Natural killer cell (primary cell): Measurements from ENCODE around the gene MYO1E. TPM values are rescaled to one million over a fixed set of nuclear protein-coding genes. Genes with fewer than 3 reads are reported as not detected.

Source experiments
- ATAC-seq, 3 donors: fragments of 150-1000 bp in 2 of 3; fragments of 200-7000 bp in 1 of 3; cut with Tn5 transposase; 1 replicate in 1 of 3; 2 replicates in 2 of 3; pipeline ENCODE4 v1.10.0; 2021; ENCODE audit warnings: mild to moderate bottlenecking in 2 of 3, moderate library complexity in 2 of 3
- DNase-seq, 2 donors: peaks; one replicate each; pipeline versions ENCODE4 v3.0.0 to v3.0.0-alpha.2; 2013 to 2021; ENCODE audit warnings: mixed read lengths in 1 of 2
- H3K27ac ChIP-seq: one replicate; pipeline ENCODE4 v1.5.1; 2013; ENCODE audit warnings: mild to moderate bottlenecking, low read length
- H3K27me3 ChIP-seq: one replicate; pipeline ENCODE4 v1.6.1; 2013; ENCODE audit warnings: low read length; ENCODE audit not compliant: control insufficient read depth, insufficient read depth
- H3K36me3 ChIP-seq: one replicate; pipeline ENCODE4 v1.6.1; 2013; ENCODE audit warnings: low read length; ENCODE audit not compliant: control insufficient read depth, insufficient read depth
- H3K4me1 ChIP-seq: one replicate; pipeline ENCODE4 v1.6.1; 2013; ENCODE audit warnings: low read length; ENCODE audit not compliant: control insufficient read depth, insufficient read depth
- H3K4me3 ChIP-seq: one replicate; pipeline ENCODE4 v1.5.1; 2013; ENCODE audit warnings: low read length
- H3K9me3 ChIP-seq: one replicate; pipeline ENCODE4 v1.6.1; 2013; ENCODE audit warnings: low read length; ENCODE audit not compliant: control insufficient read depth, insufficient read depth
- H3K27ac Mint-ChIP-seq, 2 donors: one replicate each; pipeline ENCODE4 v1.8.0; 2022; ENCODE audit warnings: mild to moderate bottlenecking in 2 of 2, mixed read lengths in 2 of 2, moderate library complexity in 1 of 2
- H3K27me3 Mint-ChIP-seq, 2 donors: one replicate each; pipeline ENCODE4 v1.8.0; 2022; ENCODE audit warnings: low read depth in 2 of 2, mixed read lengths in 2 of 2
- H3K36me3 Mint-ChIP-seq: one replicate; pipeline ENCODE4 v1.8.0; 2022; ENCODE audit warnings: mixed read lengths
- H3K4me1 Mint-ChIP-seq, 2 donors: one replicate each; pipeline ENCODE4 v1.8.0; 2022; ENCODE audit warnings: mixed read lengths in 2 of 2
- H3K4me3 Mint-ChIP-seq: one replicate; pipeline ENCODE4 v1.8.0; 2022; ENCODE audit warnings: mild to moderate bottlenecking, moderate library complexity, mixed read lengths
- H3K9me3 Mint-ChIP-seq, 2 donors: one replicate each; pipeline ENCODE4 v1.8.0; 2022; ENCODE audit warnings: mixed read lengths in 2 of 2
- CTCF ChIP-seq: fragments of 200-600 bp; IDR thresholded peaks from one replicate; pipeline ENCODE4 v1.8.0; 2022; ENCODE audit warnings: antibody characterized with exemption
- WGBS: methylation state at CpG from one replicate; pipeline ENCODE4 v1.1.7; 2013; ENCODE audit warnings: missing lambda C conversion rate; ENCODE audit not compliant: insufficient coverage; 5-methylcytosine and 5-hydroxymethylcytosine counted together
- intact Hi-C: fragments of 100-400 bp; cut with micrococcal nuclease; formaldehyde crosslinking; loops from one replicate; pipeline ENCODE4 v1.14.2; 2022
- total RNA-seq, 4 donors: library from RNA; stranded (reverse); fragments of 120-200 nt in 1 of 4; gene quantifications; one replicate each; pipeline versions ENCODE4 v1.2.3 to v1.2.4, GENCODE V29; 2013 to 2022

Gene MYO1E
- total RNA-seq, 3 donors from 2014 or later (not counting 1 experiment from before 2014, with no cell fraction given) = 16.1 to 39.4 (median 22.7) TPM

- Mint-ChIP-seq H3K36me3 (no peaks in the 10 kb centered on the region), H3K27ac (peak overlapping the region; percentile 35 to 68), H3K4me3 (peak overlapping the region; percentile 53), H3K27me3 (peaks cover 0 to 6% of the 10 kb centered on the region in 2 donors), H3K4me1 (peaks cover 41 to 62% of the 10 kb centered on the region in 2 donors), H3K9me3 (no peaks in the 10 kb centered on the region)
- Histone ChIP-seq H3K27ac (peak overlapping the region; percentile 16), H3K36me3 (no peaks in the 10 kb centered on the region), H3K4me3 (no peak overlapping the region), H3K27me3 (no peaks in the 10 kb centered on the region), H3K4me1 (peaks cover 13% of the 10 kb centered on the region), H3K9me3 (no peaks in the 10 kb centered on the region)
- no peak for TF ChIP-seq CTCF
- DNase-seq (no peak), ATAC-seq (peak in 1 of 3 donors; percentile 65)
- WGBS = 32% methylated on average over 6 of the region's 6 CpGs
- intact Hi-C loops = no loop called here
Measured at GRCh38 chr15:59315914-59316451, 56.7 kb downstream of the MYO1E start.

- H3K27ac ChIP-seq = no peak overlapping the region
- Mint-ChIP-seq H3K27me3 (peaks cover 0 to 6% of the 10 kb centered on the region in 2 donors), H3K36me3 (no peaks in the 10 kb centered on the region), H3K9me3 (no peaks in the 10 kb centered on the region), H3K27ac (peak overlapping the region in 1 of 2 donors; percentile 22), H3K4me1 (peaks cover 34 to 48% of the 10 kb centered on the region in 2 donors), H3K4me3 (no peak overlapping the region)
- no peak for TF ChIP-seq CTCF
- ATAC-seq = no peak
- intact Hi-C loops = no loop called here
- no peaks in the 10 kb centered on the region for H3K9me3 ChIP-seq
- WGBS = 96% methylated on average over 6 of the region's 6 CpGs
- DNase-seq = no peak
- H3K27me3 ChIP-seq = no peaks in the 10 kb centered on the region
- no peaks in the 10 kb centered on the region for H3K36me3 ChIP-seq
- H3K4me1 ChIP-seq = peaks cover 13% of the 10 kb centered on the region
- no peak overlapping the region for H3K4me3 ChIP-seq
Measured at GRCh38 chr15:59313641-59314332, 58.9 kb downstream of the MYO1E start.

GRCh38 chr15:59312205-59312604, 60.5 kb downstream of the MYO1E start:
- no peaks in the 10 kb centered on the region for H3K36me3 ChIP-seq
- peaks cover 13% of the 10 kb centered on the region for H3K4me1 ChIP-seq
- no peak overlapping the region for H3K4me3 ChIP-seq
- H3K27ac Mint-ChIP-seq = no peak overlapping the region
- H3K27me3 ChIP-seq = no peaks in the 10 kb centered on the region
- no peak for ATAC-seq
- intact Hi-C loops = no loop called here
- no peaks in the 10 kb centered on the region for H3K9me3 ChIP-seq
- DNase-seq = no peak
- H3K27ac ChIP-seq = no peak overlapping the region
- peaks cover 0 to 6% of the 10 kb centered on the region in 2 donors for H3K27me3 Mint-ChIP-seq
- H3K4me3 Mint-ChIP-seq = no peak overlapping the region
- H3K36me3 Mint-ChIP-seq = no peaks in the 10 kb centered on the region
- no peaks in the 10 kb centered on the region for H3K9me3 Mint-ChIP-seq
- TF ChIP-seq CTCF = no peak
- peaks cover 28 to 36% of the 10 kb centered on the region in 2 donors for H3K4me1 Mint-ChIP-seq
- WGBS = 65% methylated on average over 7 of the region's 7 CpGs
